PC-3 (cell line): ENCODE measurements around the gene TEPSIN.

Experiments used
- EZH2 ChIP-seq: fragments of 300-600 bp; sonication (generic); IDR thresholded peaks from one replicate; pipeline ENCODE4 v1.6.1; 2017; ENCODE audit warnings: antibody characterized with exemption, mild to moderate bottlenecking, low read length; ENCODE audit not compliant: unreplicated experiment
- EZH2phosphoT487 ChIP-seq: fragments of 300-600 bp; sonication (generic); IDR thresholded peaks from 2 replicates; pipeline ENCODE4 v1.6.1; 2018; ENCODE audit warnings: mild to moderate bottlenecking, antibody characterized with exemption, low read length, borderline replicate concordance
- TF ChIP-seq, protein P1 (sequence below): fragments of 300-600 bp; sonication (generic); conservative IDR thresholded peaks from 2 replicates; pipeline ENCODE4 v1.5.1; 2017; ENCODE audit warnings: antibody characterized with exemption, low read depth, mild to moderate bottlenecking, low read length

DNA sequence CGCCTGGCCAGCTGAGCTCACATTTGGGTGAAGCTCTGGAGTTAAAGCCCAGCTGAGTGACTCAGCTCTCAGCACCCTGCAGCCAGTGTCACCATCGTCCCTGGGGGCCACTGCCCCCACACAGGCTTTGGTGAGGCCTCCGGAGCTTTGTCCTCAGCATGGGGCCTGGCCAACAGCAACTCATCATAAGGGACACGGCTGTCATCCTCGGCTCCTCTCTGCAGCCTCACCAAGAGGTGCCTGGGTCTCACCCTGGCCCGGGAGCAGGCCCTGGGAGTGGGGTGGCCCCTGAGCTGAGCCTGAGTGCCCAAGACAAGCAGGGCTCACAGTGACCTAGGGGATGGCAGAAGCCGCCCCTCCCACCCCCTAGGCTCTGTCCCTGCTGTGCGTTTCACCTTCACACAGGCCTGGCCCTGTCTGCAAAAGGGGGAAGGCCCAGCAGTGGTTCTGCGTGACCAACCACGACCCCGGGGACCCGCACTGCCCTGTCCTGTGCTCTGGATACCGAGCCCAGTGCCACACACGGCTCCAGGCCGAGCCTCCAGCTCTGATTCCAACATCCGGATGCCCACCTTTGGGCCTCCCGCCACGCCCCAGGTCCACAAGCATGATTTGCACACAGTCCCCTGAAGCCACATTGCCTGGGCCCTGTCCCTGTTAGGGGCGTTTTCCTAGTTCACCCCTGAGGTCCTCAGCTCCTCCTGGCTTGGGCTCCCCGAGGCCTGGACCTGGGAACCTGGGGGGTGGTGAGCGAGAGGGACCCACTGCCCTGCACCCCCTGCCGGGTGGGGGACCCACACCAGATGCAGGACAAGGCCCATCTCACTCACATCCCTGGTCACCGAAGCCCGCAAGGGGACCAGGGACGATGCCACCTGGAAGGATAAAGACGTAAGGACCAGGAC lies 51.0 kb downstream of the TEPSIN start:
- TF ChIP-seq, protein P1, sequence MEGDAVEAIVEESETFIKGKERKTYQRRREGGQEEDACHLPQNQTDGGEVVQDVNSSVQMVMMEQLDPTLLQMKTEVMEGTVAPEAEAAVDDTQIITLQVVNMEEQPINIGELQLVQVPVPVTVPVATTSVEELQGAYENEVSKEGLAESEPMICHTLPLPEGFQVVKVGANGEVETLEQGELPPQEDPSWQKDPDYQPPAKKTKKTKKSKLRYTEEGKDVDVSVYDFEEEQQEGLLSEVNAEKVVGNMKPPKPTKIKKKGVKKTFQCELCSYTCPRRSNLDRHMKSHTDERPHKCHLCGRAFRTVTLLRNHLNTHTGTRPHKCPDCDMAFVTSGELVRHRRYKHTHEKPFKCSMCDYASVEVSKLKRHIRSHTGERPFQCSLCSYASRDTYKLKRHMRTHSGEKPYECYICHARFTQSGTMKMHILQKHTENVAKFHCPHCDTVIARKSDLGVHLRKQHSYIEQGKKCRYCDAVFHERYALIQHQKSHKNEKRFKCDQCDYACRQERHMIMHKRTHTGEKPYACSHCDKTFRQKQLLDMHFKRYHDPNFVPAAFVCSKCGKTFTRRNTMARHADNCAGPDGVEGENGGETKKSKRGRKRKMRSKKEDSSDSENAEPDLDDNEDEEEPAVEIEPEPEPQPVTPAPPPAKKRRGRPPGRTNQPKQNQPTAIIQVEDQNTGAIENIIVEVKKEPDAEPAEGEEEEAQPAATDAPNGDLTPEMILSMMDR, result no peak
- TF ChIP-seq EZH2 (no peak), EZH2phosphoT487 (no peak)
